Kidney (tissue), 14 donors: Measurements from ENCODE around the gene CLCN7. TPM values are rescaled to one million over a fixed set of nuclear protein-coding genes. Genes with fewer than 3 reads are reported as not detected.

Source experiments
- DNase-seq, 5 donors: peaks; one replicate each; pipeline ENCODE4 v3.0.0-alpha.2; 2013 to 2020
- FAIRE-seq: peaks from 2 replicates; lab custom pipeline; 2012; peaks lifted over from hg19 to GRCh38; lab: Jason Lieb, UNC
- H3K27ac ChIP-seq, 2 donors: one replicate each; pipeline ENCODE4 v1.7.0; 2013; ENCODE audit warnings: low read depth in 2 of 2, low read length in 2 of 2, inconsistent platforms in 1 of 2
- H3K27me3 ChIP-seq: one replicate; pipeline ENCODE4 v1.7.1; 2013; ENCODE audit warnings: low read length, inconsistent platforms; ENCODE audit not compliant: control insufficient read depth, insufficient read depth
- H3K36me3 ChIP-seq, 3 donors: one replicate each; pipeline versions ENCODE4 v1.7.0 to v1.7.1; 2013; ENCODE audit warnings: low read length in 3 of 3, control low read depth in 1 of 3, inconsistent platforms in 1 of 3; ENCODE audit not compliant: insufficient read depth in 3 of 3, control insufficient read depth in 2 of 3
- H3K4me1 ChIP-seq, 3 donors: one replicate each; pipeline versions ENCODE4 v1.7.0 to v1.7.1; 2013; ENCODE audit warnings: low read length in 3 of 3, inconsistent platforms in 1 of 3, low read depth in 1 of 3; ENCODE audit not compliant: control insufficient read depth in 2 of 3, insufficient read depth in 2 of 3
- H3K4me3 ChIP-seq, 3 donors: one replicate each; pipeline versions ENCODE4 v1.7.0 to v1.8.1; 2013; ENCODE audit warnings: low read length in 3 of 3, control low read depth in 1 of 3, inconsistent platforms in 1 of 3
- H3K9ac ChIP-seq, 3 donors: one replicate each; pipeline versions ENCODE4 v1.7.0 to v1.7.1; 2013; ENCODE audit warnings: low read length in 3 of 3, control low read depth in 1 of 3, inconsistent platforms in 1 of 3
- H3K9me3 ChIP-seq, 3 donors: one replicate each; pipeline versions ENCODE4 v1.7.0 to v1.7.1; 2013; ENCODE audit warnings: low read length in 3 of 3, control low read depth in 1 of 3, inconsistent platforms in 1 of 3; ENCODE audit not compliant: control insufficient read depth in 2 of 3, insufficient read depth in 1 of 3
- intact Hi-C: fragments of 100-400 bp; cut with DNase I; formaldehyde crosslinking; loops from one replicate; pipeline ENCODE4 v1.11.1; 2022
- polyA plus RNA-seq: library from polyadenylated mRNA; stranded (reverse); fragments of 350-450 nt; fragmentation: Illumina TruSeq; extraction: RNeasy Lipid Tissue Mini Kit (QIAGEN cat#74804); gene quantifications from one replicate; pipeline ENCODE4 v1.2.3, GENCODE V29; 2014; ENCODE audit warnings: low read depth, low replicate concordance; ENCODE audit not compliant: insufficient read depth
- total RNA-seq: library from RNA; stranded (reverse); fragmentation: NEBNext Ultra II Directional; extraction: Animal tissue kit (Norgen Biotek cat#: 25700); gene quantifications from one replicate; pipeline ENCODE4 v1.2.1, GENCODE V29; 2021
- TF ChIP-seq, protein P1 (sequence below): IDR thresholded peaks from 3 replicates; pipeline ENCODE4 v1.5.1; 2012; ENCODE audit warnings: mild to moderate bottlenecking, moderate library complexity, borderline replicate concordance; ENCODE audit not compliant: insufficient read depth; ENCODE audit errors: extremely low read depth
- donor health status: control.
- donor health status: control.
- donor health status: control.
- donor health status: control.
- donor health status: control.
- donor health status: DM: yes; HTN: yes; CAD: no.
- donor health status: Normal renal cell carcinoma (clear cell type).

CLCN7 gene
- total and polyA plus RNA-seq, 2 donors from 2014 or later: 38.9 to 92.5 TPM

DNA sequence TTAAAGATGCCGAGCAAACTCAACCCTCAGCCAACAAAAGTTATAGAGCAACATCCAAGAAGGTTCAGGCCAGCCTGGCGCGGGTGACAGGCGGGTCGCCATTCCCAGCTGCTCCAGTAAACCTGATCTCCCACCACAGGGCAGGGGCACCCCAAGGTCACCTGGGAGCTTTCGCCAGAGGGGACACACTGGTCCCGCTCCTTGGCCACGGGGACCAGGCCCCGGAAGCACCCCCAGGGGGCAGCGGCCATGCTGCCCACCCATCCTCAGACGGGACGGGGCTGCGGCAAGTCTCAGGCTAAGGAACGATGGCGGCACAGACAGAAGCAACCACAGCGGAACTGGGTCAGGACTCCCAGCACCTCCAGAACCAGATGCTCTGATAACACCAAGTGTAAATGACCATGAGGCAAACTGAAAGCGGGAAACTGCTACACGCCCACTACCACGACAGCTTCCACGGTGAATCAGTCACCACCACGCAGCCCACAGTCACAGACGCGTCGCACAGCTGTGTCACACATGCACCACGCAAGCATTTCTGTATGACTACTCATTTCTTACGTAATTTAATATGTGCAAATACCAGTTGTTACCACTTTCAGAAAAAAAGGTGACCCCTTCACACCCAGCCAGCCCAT is 16.4 kb downstream of the CLCN7 start:
- TF ChIP-seq, protein P1, sequence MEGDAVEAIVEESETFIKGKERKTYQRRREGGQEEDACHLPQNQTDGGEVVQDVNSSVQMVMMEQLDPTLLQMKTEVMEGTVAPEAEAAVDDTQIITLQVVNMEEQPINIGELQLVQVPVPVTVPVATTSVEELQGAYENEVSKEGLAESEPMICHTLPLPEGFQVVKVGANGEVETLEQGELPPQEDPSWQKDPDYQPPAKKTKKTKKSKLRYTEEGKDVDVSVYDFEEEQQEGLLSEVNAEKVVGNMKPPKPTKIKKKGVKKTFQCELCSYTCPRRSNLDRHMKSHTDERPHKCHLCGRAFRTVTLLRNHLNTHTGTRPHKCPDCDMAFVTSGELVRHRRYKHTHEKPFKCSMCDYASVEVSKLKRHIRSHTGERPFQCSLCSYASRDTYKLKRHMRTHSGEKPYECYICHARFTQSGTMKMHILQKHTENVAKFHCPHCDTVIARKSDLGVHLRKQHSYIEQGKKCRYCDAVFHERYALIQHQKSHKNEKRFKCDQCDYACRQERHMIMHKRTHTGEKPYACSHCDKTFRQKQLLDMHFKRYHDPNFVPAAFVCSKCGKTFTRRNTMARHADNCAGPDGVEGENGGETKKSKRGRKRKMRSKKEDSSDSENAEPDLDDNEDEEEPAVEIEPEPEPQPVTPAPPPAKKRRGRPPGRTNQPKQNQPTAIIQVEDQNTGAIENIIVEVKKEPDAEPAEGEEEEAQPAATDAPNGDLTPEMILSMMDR: no peak
- FAIRE-seq (no peak), DNase-seq (peak in 1 of 5 donors; percentile 58)
- Histone ChIP-seq H3K27me3 (no peaks in the 10 kb centered on the region), H3K9me3 (no peaks in the 10 kb centered on the region), H3K4me1 (no peaks in the 10 kb centered on the region), H3K4me3 (no peak overlapping the region), H3K36me3 (peaks cover 0 to 15% (median 14%) of the 10 kb centered on the region in 3 donors), H3K9ac (no peak overlapping the region), H3K27ac (no peak overlapping the region)
- intact Hi-C loops: no loop called here

DNA sequence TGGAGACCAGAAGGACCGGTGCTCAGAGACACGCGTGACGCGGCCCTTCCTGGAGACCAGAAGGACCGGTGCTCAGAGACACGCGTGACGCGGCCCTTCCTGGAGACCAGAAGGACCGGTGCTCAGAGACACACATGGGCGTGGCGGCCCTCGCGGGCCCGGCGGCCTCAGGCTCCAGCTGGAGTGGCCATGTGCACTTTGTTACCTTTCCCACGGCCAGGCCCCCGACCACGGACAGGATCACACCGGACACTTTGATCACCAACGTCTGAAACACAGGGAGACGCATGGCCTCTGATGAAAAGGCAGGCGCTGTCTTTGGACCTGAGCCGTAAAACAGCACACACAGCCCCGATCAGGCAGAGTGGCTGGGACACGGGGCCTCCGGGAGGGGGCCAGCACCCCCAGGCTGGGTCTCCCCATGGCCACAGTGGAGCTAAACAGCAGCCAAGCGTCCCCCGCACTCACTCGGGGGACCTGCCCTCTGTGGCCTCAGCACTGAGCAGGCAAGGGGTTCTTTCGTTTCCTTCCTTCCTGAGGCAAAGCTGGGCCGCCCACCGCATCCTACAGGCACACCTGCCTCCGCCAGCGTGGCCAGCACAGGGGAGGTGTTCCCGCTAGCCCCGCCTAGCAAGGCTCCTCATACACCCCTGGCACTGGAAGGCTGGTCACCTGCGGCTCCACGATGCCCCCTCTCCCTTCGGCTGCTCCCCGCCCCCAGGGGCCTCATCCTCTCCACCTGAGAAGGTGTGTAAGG is 17.2 kb downstream of the CLCN7 start:
- no peak overlapping the region for H3K9ac ChIP-seq
- no peaks in the 10 kb centered on the region for H3K4me1 ChIP-seq
- FAIRE-seq (no peak), DNase-seq (peak in 1 of 5 donors; percentile 60)
- TF ChIP-seq, protein P1: no peak
- no peaks in the 10 kb centered on the region for H3K9me3 ChIP-seq
- H3K4me3 ChIP-seq: no peak overlapping the region
- no peaks in the 10 kb centered on the region for H3K27me3 ChIP-seq
- intact Hi-C loops: no loop called here
- H3K27ac ChIP-seq: no peak overlapping the region
- peaks cover 0 to 13% (median 13%) of the 10 kb centered on the region in 3 donors for H3K36me3 ChIP-seq

DNA sequence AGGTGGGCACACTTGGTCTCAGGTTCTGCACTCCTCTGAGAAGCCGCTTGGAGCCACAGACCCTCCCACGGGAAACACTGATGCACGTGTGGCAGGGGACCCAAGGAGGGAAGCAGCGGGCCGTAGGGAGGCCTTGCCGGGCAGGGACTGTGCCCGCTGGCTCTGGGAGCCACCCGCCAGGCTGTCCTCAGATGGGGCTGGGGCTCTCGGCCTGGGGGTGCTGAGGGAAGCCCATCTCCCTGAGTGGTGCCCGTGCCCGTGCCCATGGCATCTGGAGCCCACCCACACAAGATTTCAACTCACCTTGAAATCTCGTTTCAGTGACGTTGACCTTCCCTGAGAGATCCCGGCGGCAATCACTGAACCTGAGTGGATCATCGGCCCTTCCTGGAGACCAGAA is 17.9 kb downstream of the CLCN7 start:
- no peak for FAIRE-seq
- Histone ChIP-seq H3K9me3 (no peaks in the 10 kb centered on the region), H3K4me3 (no peak overlapping the region), H3K4me1 (no peaks in the 10 kb centered on the region), H3K27ac (no peak overlapping the region), H3K36me3 (peaks cover 0 to 14% (median 12%) of the 10 kb centered on the region in 3 donors), H3K27me3 (no peaks in the 10 kb centered on the region), H3K9ac (no peak overlapping the region)
- intact Hi-C loops: no loop called here
- TF ChIP-seq, protein P1: no peak
- DNase-seq: peak in 1 of 5 donors; percentile 55
